GM12878 (cell line): ENCODE results near the gene CRY1.

ENCODE experiments used
- BMI1 ChIP-seq: fragments of 450-650 bp; IDR thresholded peaks from 2 replicates; pipeline ENCODE4 v1.6.1; 2016; ENCODE audit warnings: mild to moderate bottlenecking, moderate library complexity, borderline replicate concordance
- CBFB ChIP-seq: IDR thresholded peaks from 2 replicates; pipeline ENCODE4 v1.6.1; 2016; ENCODE audit warnings: antibody characterized with exemption, low read depth
- FOXK2 ChIP-seq: fragments of 450-650 bp; IDR thresholded peaks from 2 replicates; pipeline ENCODE4 v1.6.1; 2017; ENCODE audit warnings: mild to moderate bottlenecking, moderate library complexity
- PAX5 ChIP-seq: IDR thresholded peaks from 2 replicates; pipeline ENCODE4 v1.6.1; 2011; ENCODE audit warnings: low read depth, low read length, borderline replicate concordance
- RAD21 ChIP-seq: IDR thresholded peaks from 2 replicates; pipeline ENCODE4 v1.6.1; 2011; ENCODE audit warnings: mild to moderate bottlenecking, low read depth, low read length, moderate library complexity; ENCODE audit not compliant: insufficient read depth

GRCh38 chr12:106957583-106957982 lies 135.8 kb downstream of the CRY1 start:
- TF ChIP-seq PAX5 (no peak), BMI1 (no peak), RAD21 (no peak), FOXK2 (no peak), CBFB (no peak)
